ENCODE results near the gene SLC35G1. TPM values are rescaled to one million over a fixed set of nuclear protein-coding genes. Genes with fewer than 3 reads are reported as not detected.

The SLC35G1 gene
- total RNA-seq, 1 experiment from 2014 or later: 6.4 TPM

DNA sequence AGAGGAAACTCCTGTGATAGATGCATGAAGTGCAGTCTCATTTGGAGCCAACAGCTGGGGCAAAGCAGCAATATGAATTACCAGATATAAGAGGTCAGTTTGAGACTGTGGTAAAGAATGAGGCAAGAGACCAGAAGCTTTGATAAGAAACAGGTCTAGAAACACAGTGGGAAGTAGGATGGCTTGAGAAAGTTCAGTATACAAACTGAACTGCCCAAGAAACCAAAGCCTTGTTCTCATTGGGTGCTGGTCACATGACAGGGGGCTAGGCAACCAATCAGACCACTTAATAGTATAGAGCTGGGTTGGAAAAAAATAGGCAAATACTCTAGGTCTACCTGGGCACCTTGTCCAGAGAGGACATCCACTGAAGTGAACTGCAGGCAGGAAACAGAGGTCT is 53.7 kb downstream of the SLC35G1 start:
- DNase-seq (ENCODE audit: low read depth): peak; percentile 74

GRCh38 chr10:93951905-93952304 is 58.1 kb downstream of the SLC35G1 start:
- DNase-seq (ENCODE audit: low read depth): no peak

Other genes with a start within 250 kb of the SLC35G1 start
- gene FRA10AC1, start 191.4 kb upstream of the SLC35G1 start, total RNA-seq (2014; rRNA removed): 6.9 and 7.7 TPM in 2 replicates
- not detected in 2 replicates for gene LGI1, start 136.0 kb upstream of the SLC35G1 start, total RNA-seq (2014; rRNA removed)
- 5.4 and 6.7 TPM in 2 replicates for gene PLCE1, start 100.0 kb downstream of the SLC35G1 start, total RNA-seq (2014; rRNA removed)